Measurements from ENCODE around the gene EIF1B. TPM values are rescaled to one million over a fixed set of nuclear protein-coding genes. Genes with fewer than 3 reads are reported as not detected.

The EIF1B gene
- total RNA-seq, 1 experiment from 2014 or later, result 33.6 TPM

GRCh38 chr3:40265181-40265580 is 44.3 kb upstream of the EIF1B start:
- Histone ChIP-seq H3K4me2 (ENCODE audit: low read length) (no peak overlapping the region), H3K4me1 (ENCODE audit: control insufficient read depth in 1 of 2, insufficient read depth in 2 of 2, low read length in 2 of 2) (no peaks in the 10 kb centered on the region), H3K79me2 (ENCODE audit: insufficient read depth, low read length) (no peaks in the 10 kb centered on the region), H3K36me3 (ENCODE audit: control insufficient read depth in 1 of 2, insufficient read depth in 2 of 2, low read length in 2 of 2) (no peaks in the 10 kb centered on the region), H4K20me1 (ENCODE audit: insufficient read depth) (no peaks in the 10 kb centered on the region), H3K27ac (ENCODE audit: low read depth, low read length) (no peak overlapping the region), H3K4me3 (replicated peaks in 1 of 2; ENCODE audit: low read depth in 1 of 2, low read length in 2 of 2) (no peak overlapping the region), H3K27me3 (ENCODE audit: insufficient read depth, low read length) (peaks cover 9% of the 10 kb centered on the region; the same call in 1 of the 2 replicates), H2AFZ (ENCODE audit: low read depth, low read length, poor library complexity, severe bottlenecking) (no peak overlapping the region), H3K9ac (ENCODE audit: low read length) (no peak overlapping the region), H3K9me2 (ENCODE audit: insufficient read depth) (no peaks in the 10 kb centered on the region), H3K9me3 (ENCODE audit: control insufficient read depth in 1 of 2, insufficient read depth in 1 of 2, low read depth in 1 of 2, low read length in 2 of 2) (no peaks in the 10 kb centered on the region)
- TF ChIP-seq EGR1 (IDR thresholded peaks at IDR 0.05; ENCODE audit: low read depth) (no peak), CTCF (IDR thresholded peaks at IDR 0.05 in 2 of 3, conservative IDR thresholded peaks at IDR 0.05 in 1 of 3; ENCODE audit: borderline replicate concordance in 1 of 3, insufficient read depth in 1 of 3, low read depth in 2 of 3, low read length in 2 of 3) (no peak), ATF3 (IDR thresholded peaks at IDR 0.05) (no peak), EZH2phosphoT487 (IDR thresholded peaks at IDR 0.05; ENCODE audit: borderline replicate concordance) (no peak), ELF1 (IDR thresholded peaks at IDR 0.05; ENCODE audit: borderline replicate concordance, low read depth) (no peak)
- ChIA-PET POLR2A (no interaction called here), CTCF (no interaction called here), RAD21 (ENCODE audit: low non-redundant PET in 1 of 2, low total read pairs in 2 of 2, uncharacterized antibody in 2 of 2, unreplicated experiment in 2 of 2) (no interaction called here)
- ATAC-seq, result no peak
- DNase-seq (ENCODE audit: low read depth, low spot score), result no peak
- BruUV-seq (replicated peaks), result no TSS peak
- intact Hi-C loops (cut with micrococcal nuclease), result no loop called here

GRCh38 chr3:40267937-40268724 is 41.4 kb upstream of the EIF1B start:
- Histone ChIP-seq H3K27ac (ENCODE audit: low read depth, low read length) (no peak overlapping the region), H3K4me3 (replicated peaks in 1 of 2; ENCODE audit: low read depth in 1 of 2, low read length in 2 of 2) (no peak overlapping the region), H3K9me2 (ENCODE audit: insufficient read depth) (no peaks in the 10 kb centered on the region), H3K79me2 (ENCODE audit: insufficient read depth, low read length) (no peaks in the 10 kb centered on the region), H4K20me1 (ENCODE audit: insufficient read depth) (no peaks in the 10 kb centered on the region), H3K4me2 (ENCODE audit: low read length) (no peak overlapping the region), H2AFZ (ENCODE audit: low read depth, low read length, poor library complexity, severe bottlenecking) (no peak overlapping the region), H3K9ac (ENCODE audit: low read length) (no peak overlapping the region), H3K4me1 (ENCODE audit: control insufficient read depth in 1 of 2, insufficient read depth in 2 of 2, low read length in 2 of 2) (no peaks in the 10 kb centered on the region), H3K36me3 (ENCODE audit: control insufficient read depth in 1 of 2, insufficient read depth in 2 of 2, low read length in 2 of 2) (no peaks in the 10 kb centered on the region), H3K9me3 (ENCODE audit: control insufficient read depth in 1 of 2, insufficient read depth in 1 of 2, low read depth in 1 of 2, low read length in 2 of 2) (no peaks in the 10 kb centered on the region), H3K27me3 (ENCODE audit: insufficient read depth, low read length) (peaks cover 9% of the 10 kb centered on the region; the same call in 1 of the 2 replicates)
- intact Hi-C loops (cut with micrococcal nuclease), result no loop called here
- ChIA-PET CTCF (no interaction called here), POLR2A (no interaction called here), RAD21 (ENCODE audit: low non-redundant PET in 1 of 2, low total read pairs in 2 of 2, uncharacterized antibody in 2 of 2, unreplicated experiment in 2 of 2) (no interaction called here)
- no peak for TF ChIP-seq RAD21 (IDR thresholded peaks at IDR 0.05; ENCODE audit: low read depth)
- TF ChIP-seq POLR2A (IDR thresholded peaks at IDR 0.05; ENCODE audit: borderline replicate concordance, extremely low read depth, insufficient read depth, insufficient read length), result no peak
- no peak for TF ChIP-seq CTCF (IDR thresholded peaks at IDR 0.05 in 2 of 3, conservative IDR thresholded peaks at IDR 0.05 in 1 of 3; ENCODE audit: borderline replicate concordance in 1 of 3, insufficient read depth in 1 of 3, low read depth in 2 of 3, low read length in 2 of 3)
- BruUV-seq (replicated peaks), result no TSS peak
- DNase-seq (ENCODE audit: low read depth, low spot score), result no peak
- no peak for ATAC-seq
